GM19193 (cell line): ENCODE results near the gene FAM209A.
"Not testable (repeated sequence)": the region's sequence is repeated elsewhere in the genome, so short reads cannot be mapped to it uniquely, and the experiment has no call there.

Experiments
- POLR2A ChIP-seq: IDR thresholded peaks from 4 replicates; pipeline ENCODE4 v1.6.1; 2011; ENCODE audit not compliant: insufficient read depth, insufficient read length; ENCODE audit errors: extremely low read depth

The FAM209A gene

GRCh38 chr20:56524444-56524843 lies at the start of gene FAM209A:
Gene FAM209A (plus strand): TSS chr20:56524744. CDS start chr20:56524809, 65 bp downstream.
- not testable (repeated sequence) for TF ChIP-seq POLR2A

DNA sequence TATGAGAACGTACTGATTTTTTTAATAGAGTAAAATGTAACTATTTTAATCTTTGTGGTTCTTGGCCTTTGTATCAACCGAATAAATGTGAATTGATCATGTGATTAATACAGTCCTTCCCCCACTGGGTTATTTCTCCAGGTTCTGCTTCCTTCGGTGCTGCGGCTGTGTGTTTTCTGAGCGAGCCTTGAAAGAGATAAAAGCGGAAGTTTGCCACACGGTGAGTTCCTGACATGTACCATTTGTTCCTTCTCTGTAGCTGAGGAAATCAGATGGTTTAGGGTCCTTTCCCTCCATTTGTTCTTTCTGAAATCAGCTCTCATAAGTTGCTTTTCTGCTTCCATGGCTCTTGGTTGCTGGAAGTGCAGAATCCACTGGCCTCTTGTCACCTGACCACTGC lies 40.6 kb upstream of the FAM209A start:
- no peak for TF ChIP-seq POLR2A

GRCh38 chr20:56487216-56487615 lies 37.3 kb upstream of the FAM209A start:
- TF ChIP-seq POLR2A, result no peak

GRCh38 chr20:56488566-56488965 lies 36.0 kb upstream of the FAM209A start:
- no peak for TF ChIP-seq POLR2A

GRCh38 chr20:56501116-56501515 lies 23.4 kb upstream of the FAM209A start:
- TF ChIP-seq POLR2A, result no peak

DNA sequence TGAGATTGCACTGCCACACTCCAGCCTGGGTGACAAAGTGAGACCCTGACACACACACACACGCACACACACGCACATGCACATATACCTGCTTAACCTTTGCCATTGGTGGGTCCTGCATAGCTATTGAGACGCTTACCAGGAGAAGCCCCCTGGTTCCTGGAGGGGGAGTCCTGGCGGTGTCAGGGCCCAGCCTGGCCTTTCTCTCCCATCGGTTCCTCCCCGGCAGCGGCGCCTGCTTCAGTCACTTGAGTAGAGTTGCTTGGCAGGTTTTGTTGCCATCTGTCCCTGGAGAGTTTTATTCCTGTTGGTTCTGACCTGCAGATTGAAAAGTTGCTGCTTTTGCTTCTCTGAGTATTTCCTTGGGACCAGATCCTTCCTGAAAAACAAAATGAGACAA lies 20.6 kb upstream of the FAM209A start:
- no peak for TF ChIP-seq POLR2A

DNA sequence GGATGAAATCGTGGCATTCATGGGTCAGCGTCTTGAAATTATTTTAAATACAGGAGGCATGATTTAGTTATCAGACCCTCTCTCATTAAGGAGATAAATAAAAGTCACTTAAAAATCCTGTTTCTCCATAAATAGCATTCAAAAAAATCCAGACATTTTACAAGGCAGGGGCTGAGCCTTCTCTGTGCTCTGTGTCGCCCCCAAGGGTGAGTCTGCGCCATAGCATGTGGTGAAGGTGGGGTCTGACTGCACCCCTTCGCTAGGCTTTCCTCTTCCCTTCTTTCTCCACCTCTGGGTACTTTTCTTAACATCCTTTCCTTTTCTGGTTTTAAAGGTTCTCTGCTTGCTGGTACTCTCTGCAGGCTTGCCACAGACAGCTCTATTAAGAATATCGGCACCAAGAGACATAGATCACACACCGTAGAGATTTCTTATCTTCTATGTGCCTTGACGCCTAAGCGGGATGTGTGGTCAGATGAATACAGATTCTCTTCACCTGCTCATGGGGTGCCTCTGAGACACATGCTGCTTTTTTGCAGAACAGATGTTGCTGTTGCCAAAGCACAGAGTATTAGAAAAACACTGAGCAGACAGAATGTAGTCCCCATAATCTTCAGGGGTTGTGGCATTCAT lies 20.1 kb upstream of the FAM209A start:
- TF ChIP-seq POLR2A, result no peak

GRCh38 chr20:56506103-56506502 lies 18.4 kb upstream of the FAM209A start:
- TF ChIP-seq POLR2A, result no peak

- TF ChIP-seq POLR2A, result no peak
Measured at GRCh38 chr20:56511926-56512325, 12.6 kb upstream of the FAM209A start.

- TF ChIP-seq POLR2A, result no peak
Measured at GRCh38 chr20:56513161-56514150, 11.1 kb upstream of the FAM209A start.

GRCh38 chr20:56516631-56517030 lies 7.9 kb upstream of the FAM209A start:
- no peak for TF ChIP-seq POLR2A

DNA sequence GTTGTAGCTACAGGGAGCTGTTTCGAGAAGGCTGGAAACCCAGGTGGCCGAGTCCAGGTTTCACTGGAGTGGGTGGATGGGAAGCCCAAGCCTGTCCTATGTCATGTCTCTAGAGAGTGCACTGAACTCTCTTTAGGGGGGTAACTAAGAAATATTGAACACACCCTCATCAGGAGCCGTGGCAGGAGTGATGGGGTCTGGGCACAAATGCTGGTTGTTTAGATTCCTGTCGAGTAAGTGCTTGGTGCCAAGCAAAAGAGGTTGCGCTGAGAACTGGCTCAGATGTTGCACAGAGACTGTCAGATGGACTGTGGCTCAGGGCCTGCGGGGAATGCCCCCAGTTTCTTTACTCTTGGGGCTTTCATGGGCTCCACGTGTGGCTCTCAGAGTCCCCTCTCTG lies 7.3 kb upstream of the FAM209A start:
- no peak for TF ChIP-seq POLR2A

- no peak for TF ChIP-seq POLR2A
Measured at GRCh38 chr20:56517641-56518040, 6.9 kb upstream of the FAM209A start.

GRCh38 chr20:56518126-56518525 lies 6.4 kb upstream of the FAM209A start:
- TF ChIP-seq POLR2A, result no peak

GRCh38 chr20:56518721-56519398 lies 5.7 kb upstream of the FAM209A start:
- TF ChIP-seq POLR2A, result no peak
